NCI-H187 (cell line): ENCODE data around the gene AKNAD1.

ENCODE experiments used
- DNase-seq, 2 experiments: peaks; one replicate each; lab custom pipeline; 2025; lab: John Stamatoyannopoulos, UW

The AKNAD1 gene

DNA sequence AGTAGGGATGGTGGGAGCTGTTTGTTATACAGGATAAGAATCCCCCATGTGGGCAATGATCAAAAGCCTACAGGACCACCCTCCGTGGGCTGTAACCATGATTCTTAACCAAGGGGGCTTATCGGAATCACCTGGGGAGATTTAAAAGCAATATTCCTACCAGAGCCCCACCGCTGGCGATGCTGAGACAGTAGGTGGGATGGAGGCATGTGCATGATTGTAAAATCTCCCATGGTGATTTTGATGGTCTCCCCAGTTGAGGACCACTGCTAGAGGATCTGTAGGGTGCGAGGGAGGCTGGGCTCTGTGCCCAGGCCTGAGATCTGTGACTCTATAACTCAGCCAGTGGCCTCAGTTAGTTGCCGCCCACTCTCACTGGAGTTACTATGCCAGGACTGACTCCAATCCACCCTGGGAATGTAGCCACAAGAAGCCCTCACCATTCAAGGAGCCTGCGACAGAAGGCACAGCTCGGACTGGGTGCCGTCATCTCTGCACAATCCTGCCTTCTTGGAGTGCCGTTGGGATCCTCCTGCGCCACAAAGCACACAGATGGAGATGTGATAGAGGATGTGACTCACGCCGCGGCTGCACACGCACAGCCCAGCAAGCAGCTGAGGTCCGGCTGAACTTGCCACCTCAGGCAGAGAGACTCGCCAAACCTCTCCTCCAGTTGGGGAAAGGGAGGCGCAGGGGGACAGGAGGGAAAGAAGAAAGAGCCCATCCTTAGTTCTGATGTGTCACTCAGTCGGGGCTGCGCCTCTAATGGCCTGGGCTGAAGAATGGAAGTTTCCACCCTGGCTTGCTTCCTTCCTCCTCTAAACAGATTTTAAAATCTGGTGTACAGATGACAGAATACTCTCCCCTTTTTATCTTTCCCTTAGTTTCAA lies 26.5 kb downstream of the AKNAD1 start:
- DNase-seq = no peak

DNA sequence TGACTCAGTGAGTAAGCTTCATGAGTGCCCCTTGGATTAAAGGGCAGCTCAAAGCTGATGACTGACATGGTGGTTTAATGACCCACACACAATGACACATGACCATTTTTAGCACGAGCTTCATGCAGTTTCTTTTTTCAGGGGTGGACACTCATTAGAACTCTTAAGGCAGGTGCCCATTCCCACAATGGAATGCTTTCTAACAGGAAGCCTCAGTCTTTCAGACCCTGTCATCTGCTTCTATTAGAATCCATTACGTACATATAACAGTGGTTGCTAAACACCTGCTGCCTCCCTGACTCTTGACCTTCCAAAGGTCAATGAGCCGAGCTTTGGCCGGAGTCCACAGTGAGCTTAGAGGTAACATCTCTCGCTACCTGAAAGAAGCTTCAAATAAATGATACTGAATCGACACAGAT lies 27.4 kb downstream of the AKNAD1 start:
- DNase-seq = no peak

DNA sequence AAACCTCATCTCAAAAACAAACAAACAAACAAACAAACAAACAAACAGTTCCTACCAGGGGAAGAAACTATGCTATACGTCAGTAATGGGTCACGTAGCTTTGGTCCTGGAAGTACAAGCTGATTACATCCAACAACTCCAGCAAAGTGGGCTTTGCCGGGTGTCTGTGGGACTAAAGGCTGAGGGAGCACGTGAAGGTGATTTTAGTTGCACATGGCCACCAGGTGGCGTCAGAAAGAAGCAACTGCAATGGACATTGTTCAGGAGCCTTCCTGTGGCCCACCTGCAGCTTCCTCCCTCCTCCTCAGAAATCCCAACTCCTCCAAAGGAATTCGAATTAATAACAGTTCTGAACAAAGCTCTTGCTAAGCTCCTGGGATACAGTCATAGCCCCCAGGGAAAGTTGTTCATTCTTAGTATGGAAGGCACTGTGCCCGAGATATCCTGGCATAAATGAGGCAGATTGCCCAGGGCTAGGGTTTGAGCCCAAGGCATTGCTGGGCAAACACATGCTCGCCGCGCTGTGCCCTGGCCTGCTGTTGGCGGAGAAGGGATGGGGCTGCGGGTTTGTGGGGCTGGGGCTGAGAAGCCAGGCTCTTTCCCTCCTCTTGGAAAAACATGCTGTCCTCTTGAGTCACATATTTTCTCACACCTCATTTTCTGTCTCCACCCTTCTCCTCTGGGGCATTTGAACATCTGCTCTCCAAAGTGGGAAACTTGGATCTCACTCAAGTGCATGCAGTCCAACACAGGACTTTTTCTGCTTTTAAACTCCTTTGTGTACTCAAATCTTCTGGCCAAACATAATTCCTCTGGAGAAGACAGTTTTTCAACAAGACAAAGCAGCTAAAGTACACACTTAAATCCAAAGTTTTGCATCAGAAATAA lies 28.6 kb downstream of the AKNAD1 start:
- DNase-seq = peak; percentile 47 to 53

DNA sequence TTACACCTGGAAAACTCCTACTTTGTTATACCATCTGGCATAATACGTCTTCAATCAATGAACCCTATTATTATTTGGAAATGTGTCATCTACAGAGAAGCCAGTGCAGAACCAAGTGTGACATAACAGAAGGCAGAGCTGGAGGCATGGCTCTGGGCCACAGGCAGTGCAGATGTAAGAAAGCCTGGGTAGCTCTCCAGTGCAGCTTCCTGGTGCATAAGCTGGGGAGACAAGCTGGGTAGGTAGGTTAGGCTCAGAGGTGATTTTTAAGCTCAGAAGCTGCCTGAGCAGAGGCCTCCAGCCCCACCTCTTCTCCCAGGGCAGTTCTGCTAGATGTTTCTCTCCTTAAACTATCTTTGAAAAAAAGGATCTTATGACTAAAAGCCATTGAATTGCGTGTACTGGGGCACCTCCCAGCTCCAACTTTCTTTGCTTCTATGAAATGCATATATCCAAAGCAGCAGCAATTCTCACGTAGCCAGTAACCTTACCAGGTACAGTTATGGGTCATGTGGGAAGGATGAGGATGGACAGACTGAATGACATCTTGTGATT lies 30.7 kb downstream of the AKNAD1 start:
- DNase-seq = no peak

DNA sequence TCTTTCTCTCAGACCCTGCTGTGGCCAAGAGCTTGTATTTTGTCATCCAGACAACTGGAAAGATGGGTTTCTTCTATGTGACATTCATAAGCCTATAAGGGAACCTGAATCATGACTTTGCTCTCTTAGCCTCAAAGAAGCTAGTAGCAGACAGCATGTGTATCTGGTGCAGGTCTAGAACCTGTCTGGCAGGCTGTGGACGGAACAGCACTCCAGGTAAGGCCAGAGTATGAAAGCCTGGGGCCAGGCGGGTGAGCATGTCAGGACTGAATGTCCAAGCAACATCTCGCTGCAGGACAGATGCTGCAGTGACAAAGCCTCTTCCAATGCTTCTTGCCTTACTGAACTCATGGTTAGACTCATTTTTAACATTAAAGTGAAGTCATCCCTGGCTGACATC lies 32.8 kb downstream of the AKNAD1 start:
- DNase-seq = no peak

DNA sequence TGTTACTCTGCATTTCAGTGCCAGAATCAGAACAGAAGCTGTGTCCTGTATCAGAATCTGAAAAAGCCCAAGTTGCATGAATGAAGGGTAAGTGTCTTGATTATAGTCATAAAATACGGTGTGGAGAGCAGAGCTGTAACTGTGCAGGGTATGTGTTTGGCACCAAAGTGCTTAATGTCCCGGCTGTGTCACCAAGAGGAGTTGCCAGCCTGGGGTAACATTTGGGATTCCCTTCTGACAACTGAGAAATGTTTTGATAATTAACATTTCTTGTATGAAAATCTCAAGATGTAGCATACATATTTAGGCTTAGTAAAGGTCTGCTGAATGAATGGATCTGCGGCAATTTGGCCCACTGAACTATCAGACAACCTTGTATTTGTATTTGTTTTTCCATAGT lies 33.3 kb downstream of the AKNAD1 start:
- DNase-seq = no peak

DNA sequence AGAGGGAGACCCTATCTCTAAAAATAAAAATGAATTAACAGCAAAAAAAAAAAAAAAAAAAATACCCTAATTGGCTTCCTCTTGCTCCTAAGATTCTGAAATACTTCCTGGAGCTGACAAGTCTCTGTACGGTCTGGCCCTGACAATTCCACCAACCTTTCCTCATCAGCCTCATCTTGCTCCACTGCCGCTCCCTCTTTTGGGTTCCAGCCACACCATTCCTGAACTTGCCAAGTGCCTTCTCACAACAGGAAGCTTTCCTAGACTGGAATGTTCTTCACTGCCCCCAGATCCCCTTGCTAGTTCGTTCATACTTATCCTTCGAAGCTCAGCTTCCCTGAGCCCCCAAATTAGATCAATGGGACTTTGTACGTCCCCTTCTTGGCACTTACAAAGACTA lies 37.0 kb downstream of the AKNAD1 start:
- no peak for DNase-seq

DNA sequence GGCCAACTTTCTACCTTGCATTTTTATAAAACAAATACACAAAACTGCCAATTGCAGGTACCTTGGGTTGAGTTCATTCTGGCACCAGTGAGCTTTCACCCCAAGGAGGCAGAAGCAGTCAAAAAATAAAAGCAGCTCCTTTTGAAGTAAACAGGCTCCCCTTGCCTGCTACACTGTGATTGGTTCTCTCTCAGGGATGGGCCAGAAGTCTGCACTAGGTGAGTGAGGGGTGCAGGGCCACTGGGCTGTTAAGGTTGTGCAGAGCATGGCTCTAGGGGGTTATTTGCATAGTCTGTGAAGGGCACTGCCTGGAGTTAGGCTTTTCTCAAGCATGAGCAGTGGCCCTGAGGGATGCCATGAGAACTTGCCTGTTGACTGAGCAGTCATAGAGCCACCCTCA lies 39.1 kb downstream of the AKNAD1 start:
- DNase-seq = no peak

DNA sequence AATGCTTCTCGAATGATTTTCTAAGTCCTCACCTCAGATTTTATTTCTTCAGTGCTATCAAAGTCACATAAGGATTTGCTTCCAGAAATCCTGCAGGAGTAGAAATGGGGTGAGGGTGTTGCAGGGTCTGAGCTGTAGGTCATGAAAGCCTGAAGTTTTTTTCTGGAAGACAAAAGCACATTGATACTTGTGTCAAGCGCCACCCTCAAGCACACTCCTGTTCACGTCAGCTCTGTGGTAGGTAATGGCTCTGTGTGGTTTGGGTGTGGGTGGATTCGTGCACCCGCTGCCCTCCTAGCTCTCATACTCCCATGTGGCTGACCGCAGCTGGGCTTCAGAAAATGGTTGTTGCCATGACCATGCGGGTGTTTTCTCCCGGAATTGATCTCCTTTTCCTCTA lies 39.9 kb downstream of the AKNAD1 start:
- DNase-seq = peak; percentile 22 to 56

DNA sequence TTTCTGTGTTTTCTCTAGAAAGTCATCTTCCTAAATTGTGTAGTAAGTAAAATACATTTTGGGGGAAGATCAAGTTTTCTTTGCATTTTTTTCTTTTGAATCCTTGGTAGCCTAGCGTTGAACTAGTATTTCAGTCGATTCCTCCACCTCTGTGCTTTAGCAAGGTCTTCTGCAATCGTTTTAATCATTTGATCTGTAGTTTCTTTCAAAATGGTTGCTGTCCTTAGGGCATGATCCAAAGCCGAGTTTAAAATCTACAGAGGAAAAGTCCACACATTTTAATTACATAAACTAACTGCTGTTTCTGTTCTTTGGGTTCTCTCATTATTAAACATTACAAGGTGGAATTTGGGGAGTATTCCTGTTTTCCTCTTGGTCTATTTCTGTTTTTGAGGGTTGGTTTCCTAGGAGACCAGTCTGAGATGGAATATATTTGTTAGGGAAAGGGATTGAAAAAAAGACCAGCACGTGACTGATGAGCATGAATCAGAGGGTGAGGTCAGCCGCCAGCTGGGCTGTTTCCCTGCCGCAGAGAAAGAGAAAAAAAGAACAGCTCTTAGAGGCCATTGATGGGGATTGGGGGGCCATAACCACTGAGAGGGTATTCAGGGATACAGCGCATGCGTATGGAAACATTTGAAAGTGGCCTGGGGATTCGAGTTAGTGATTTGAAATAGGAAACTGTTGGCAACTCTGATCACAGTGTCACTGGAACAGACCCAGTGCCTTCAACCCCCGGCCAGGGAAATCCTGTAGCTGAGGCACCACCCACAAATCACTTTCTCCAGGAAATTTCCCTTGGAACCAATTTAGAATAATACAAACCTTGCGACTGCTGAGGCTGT lies 40.6 kb downstream of the AKNAD1 start:
- DNase-seq = peak; percentile 29 to 62

DNA sequence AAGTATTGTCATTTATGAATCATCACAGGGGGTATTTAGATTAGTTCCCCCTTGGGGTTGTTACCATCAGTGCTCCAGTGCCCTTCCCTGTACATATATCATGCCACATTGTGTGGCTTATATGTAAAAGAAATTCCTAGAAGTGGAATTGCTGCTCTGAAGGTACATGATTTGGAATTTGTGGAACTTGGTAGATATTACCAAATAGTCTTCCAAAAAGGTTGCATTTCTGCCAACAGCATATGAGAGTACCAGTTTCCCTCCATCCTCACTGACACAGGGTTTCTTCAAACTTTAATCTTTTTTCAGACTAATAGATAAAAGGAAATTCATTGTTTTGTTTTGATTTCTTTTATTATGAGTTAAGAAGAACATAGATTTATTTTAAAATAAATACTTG lies 41.3 kb downstream of the AKNAD1 start:
- no peak for DNase-seq

DNA sequence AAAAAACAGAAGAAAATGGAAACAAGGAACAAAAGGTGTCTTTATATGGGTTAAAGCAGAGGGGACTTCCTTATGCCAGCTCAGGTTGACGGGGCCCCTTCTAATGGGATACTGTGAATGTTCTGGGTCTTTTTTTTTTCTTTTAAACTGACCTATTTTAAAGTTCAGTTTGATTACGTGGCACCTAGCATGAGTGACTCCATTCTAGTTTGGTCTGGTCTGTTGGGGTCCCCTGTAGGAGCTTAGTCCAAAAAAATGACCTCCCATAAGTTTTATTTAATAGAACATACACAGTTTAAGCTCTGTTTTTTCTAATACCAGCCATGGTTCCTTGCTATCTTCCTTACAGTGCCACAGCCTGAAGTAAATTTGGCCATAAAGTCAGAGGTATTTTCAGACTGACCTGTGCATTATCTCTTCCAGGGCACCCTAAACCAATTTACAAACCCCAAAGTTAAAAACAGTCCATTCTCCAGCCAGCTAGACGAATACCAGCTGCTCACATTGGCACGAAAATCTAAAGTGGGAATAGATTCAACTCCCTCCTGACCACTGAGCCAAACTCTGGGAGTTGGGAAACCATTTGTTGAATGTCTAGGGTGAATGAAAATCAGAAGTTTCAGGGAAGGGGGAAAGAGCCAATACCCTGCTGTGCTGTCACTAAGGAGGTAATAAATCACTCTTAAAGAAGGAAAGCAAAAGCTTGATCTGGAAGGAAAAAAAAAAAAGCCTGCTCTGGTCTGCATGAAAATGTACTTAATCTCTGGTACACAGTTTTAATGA lies 42.4 kb downstream of the AKNAD1 start:
- no peak for DNase-seq

DNA sequence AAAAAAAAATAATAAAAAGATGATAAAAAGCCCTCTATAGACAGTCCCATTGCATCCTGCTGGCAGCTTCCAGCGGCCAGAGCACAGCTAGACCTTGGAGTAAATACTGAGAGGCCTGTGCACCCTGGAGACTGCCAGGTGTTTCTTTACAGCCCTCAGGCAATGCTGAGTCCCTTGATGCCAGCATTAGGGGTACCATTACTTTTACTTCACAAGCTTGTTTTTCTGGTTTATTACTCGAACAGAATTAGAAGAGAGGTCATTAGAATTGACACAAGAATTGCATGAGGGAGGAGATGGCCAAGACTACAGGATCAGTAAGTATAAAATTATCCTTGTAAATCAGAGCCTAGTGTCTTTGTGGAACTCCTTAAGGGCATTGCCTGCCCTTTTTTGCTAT lies 43.6 kb downstream of the AKNAD1 start:
- DNase-seq = no peak

DNA sequence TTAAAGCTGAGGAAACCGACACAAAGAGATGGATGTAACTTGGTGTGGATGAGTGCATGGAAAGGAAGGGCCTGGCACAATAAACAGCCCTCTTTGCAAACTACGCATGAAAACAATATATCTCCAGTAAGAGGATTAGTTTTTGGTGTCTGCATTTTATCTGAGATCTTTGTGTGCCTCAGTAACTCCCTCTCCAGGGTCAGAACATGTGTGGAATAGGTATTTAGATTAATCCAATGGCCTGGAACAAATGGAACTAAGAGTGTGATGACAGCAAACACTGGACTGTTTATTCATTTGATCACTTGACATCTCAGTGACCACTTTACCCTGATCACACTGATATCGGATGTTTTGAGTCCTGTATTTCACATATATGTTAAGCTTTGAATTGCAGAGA lies 45.3 kb downstream of the AKNAD1 start:
- no peak for DNase-seq

DNA sequence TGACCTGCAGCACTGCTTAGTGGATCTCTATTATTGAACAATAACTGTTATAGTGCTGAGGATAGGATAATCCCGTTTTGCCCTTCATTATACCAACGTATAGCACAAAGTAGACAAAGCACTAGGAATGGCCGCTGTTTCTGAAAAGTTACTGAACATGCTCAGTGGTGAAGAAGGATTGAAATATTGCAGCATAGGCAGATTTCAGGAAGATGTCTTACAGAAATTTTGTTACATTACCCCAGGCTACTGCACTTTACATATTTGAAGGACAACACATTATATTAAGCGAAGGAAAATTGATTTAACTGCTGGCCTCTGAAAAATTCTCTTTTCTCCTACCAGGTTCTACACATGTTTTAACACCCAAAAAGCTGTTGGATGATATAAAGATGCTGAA lies 48.5 kb downstream of the AKNAD1 start:
- no peak for DNase-seq

DNA sequence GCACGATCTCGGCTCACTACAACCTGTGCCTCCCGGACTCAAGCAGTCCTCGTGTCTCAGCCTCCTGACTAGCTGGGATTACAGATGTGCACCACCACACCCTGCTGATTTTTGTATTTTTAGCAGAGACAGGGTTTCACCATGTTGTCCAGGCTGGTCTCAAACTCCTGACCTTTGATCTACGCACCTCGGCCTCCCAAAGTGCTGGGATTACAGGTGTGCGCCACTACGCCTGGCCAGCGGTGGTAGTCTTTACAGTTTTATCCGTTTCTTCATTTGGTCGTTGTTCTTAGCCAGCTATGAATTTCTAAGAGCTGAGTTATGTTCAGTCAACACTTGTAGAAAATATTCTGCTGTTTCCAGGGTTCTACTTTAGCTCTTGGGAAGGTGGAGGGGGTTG lies 53.3 kb downstream of the AKNAD1 start:
- DNase-seq = no peak

DNA sequence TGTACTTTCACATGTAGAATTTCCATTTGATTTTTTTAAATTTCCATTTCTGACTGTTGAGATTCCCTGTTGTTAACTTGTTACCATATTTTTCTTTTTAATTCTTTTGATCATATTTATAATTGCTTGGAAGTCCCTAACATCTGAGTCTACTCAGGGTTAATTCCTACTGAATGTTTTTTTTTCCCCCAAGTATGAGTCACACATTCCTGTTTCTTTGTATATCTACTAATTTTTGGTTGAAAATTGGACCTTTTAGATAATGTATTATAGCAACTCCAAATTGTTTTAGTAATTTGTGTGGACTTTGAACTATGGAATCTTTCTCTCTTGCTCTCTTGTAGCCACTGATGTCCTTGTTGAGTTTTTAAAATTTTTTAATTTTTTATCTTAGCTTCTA lies 55.8 kb downstream of the AKNAD1 start:
- DNase-seq = no peak

DNA sequence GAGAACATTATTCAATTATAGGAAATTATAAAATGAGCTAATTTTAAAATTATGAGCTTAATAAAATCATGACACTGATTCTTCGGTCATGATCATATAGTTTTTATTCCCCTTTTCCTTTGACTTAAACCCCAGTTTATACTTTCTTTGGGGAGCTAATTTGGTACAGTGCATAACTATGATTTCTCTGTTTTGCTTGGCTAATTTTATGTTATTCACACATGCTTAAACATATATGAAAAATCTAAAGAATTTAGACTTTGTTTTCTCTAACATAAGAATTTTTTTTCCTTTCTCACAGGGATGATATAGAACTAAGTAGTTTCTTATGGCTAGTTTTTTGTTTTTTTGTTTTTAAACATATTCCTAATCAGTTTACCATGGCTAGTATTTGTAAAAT lies 57.9 kb downstream of the AKNAD1 start:
- DNase-seq = no peak

DNA sequence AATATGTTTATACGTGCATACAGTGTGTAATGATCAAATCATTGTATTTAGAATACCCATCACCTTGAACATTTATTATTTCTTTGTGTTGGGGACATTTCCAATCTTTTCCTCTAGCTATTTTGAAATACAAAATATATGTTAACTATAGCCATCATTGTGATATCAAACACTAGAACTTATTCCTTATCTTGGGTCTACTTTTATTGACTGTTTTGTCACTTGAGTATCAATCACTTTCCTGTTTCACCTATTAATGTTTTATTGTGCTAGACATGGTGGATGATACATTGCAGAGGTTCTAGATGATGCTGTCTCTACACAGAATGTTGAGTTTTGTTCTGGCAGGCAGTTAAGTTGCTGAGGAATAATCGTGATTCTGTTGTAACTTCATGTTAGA lies 64.5 kb downstream of the AKNAD1 start:
- DNase-seq = no peak

DNA sequence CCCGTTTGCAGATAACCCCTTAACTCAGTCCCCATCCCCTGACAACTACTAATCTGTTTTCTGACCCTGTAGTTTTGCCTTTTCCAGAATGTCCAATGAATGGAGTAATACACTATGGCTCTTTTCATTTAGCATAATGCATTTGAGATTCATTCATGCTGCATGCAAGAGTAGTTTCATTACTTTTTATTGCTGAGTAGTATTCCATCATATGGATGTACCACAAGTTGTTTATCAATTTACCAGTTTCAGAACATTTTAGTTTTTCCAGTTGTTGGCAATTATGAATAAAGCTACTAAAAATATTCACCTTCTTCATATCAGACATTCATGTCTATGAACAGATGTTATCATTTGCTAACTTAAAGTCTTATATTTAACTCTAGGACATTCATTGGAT lies 65.1 kb downstream of the AKNAD1 start:
- DNase-seq = no peak

DNA sequence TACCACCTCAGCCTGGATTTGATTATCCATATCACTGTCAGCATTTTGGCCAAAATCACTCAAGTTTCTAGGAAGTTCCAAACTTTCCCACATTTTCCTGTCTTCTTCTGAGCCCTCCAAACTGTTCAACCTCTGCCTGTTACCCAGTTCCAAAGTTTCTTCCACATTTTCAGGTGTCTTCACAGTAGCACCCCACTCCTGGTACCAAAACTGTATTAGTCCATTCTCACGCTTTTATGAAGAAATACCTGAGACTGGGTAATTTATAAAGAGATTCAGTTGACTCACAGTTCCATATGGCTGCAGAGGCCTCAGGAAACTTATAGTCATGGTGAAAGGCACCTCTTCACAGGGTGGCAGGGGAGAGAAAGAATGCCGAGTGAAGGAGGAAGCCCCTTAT lies 71.0 kb downstream of the AKNAD1 start:
- DNase-seq = no peak
